NCI-H1930 (cell line): Measurements from ENCODE around the gene PBX2.
"Not testable (repeated sequence)": the region's sequence is repeated elsewhere in the genome, so short reads cannot be mapped to it uniquely, and the experiment has no call there.

Experiments used
- DNase-seq, 2 experiments: peaks; one replicate each; lab custom pipeline; 2025; lab: John Stamatoyannopoulos, UW

PBX2 gene

GRCh38 chr6:32149092-32149755 is 40.8 kb downstream of the PBX2 start:
- no peak for DNase-seq

DNA sequence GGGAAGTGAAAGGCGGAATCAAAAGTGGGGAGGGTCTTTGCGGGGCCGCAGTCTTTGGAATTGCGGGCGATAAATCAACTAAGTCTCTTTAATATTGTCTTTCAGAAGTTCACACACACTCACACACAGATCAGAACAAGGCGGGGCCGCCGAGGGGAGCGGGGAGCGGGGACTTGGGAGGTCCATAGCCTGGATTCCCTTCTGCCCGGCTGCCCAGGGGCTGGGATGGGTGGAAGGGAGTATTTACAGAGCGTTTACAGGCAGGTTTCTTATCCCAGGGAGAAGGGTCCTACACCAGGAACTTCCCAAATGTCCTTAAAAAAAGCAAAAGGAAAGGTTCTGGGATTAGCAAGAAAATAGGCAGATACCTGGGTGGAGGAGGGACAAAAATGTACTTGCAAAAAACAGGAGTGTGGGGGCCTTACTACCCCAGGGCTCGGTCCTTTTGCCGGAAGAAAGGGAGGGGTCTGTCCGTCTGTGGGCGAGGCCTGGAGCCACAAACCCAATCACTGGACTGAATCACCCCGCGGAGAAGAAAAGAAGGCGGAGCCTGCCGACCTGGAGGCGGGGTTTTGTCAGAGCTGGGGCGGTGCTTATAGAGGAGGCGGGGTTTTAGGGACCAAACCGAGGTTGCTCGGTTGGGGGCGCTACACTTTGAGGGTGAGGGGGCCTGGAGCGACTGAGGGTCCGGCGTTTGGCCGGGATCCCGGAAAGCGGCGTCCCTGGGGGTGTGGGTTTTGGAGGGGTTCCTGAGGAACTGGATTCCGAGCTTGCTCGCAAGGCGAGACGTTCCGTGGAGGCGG is 41.5 kb downstream of the PBX2 start:
- DNase-seq = no peak

DNA sequence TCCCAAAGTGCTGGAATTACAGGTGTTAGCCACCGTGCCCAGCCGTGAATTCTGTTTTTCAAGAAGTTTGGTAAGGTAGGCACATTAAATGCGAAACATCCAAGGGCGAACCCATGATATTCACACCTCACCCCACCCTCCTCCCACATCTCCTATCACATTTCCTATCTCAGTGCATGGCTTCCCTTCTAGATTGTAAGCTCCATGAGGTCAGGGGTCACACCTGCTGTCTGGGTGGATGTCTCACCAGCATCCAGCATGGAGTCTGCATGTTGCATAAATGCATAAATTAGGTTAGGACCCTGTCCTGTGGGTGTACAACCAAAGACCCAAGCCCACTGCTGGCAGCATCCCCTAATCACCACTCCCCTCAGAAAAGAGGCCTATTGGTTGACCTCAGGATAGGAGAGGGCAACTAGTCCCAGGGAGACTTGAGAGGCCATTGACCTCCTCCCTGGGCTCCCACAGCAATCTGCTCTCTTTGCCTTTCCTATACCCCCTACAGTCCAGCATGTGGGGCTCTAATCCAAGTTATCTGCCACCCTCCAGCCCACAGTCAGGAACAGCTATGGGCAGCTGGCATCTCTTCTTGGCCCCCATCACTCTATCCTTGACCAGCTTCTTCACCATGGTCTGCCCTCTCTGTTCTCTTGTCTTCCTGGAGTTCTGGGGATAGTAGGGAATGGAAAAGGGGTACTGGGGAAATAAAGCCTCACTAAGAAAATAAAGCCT is 42.4 kb downstream of the PBX2 start:
- DNase-seq = no peak

GRCh38 chr6:32146687-32147086 is 43.3 kb downstream of the PBX2 start:
- no peak for DNase-seq

DNA sequence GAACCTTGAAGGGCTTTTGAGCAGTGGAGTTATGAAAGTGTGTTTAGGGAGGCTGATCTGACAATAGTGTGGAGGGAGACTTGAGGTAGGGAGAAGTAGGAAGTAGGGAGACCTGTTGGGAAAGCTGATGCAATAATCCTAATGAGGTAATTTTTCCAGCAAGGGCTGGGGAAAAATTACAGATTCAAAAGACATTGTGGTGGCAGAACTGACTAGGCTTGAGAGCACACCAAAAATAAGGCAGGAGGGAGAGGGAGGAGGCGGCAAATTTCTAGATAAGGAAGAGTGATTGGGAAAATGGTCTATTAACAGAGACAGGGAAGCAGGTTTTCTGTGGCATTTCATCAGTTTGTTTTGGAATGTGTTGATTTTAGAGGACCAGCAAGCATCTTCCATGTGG is 43.7 kb downstream of the PBX2 start:
- no peak for DNase-seq

DNA sequence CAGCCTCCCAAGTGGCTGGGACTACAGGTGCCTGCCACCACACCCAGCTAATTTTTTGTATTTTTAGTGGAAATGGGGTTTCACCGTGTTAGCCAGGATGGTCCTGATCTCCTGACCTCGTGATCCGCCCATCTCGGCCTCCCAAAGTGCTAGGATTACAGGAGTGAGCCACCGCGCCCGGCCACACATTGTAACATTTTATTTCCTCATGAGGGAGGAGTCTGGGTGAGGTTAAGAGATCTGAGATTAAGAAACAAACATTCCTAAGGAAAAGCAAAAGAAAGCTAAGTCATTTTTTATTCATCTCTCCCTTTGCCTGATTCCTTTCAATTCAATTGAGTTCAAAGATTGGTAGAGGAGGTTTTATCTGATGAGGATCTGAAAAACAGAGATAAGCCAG is 45.8 kb downstream of the PBX2 start:
- not testable (repeated sequence) for DNase-seq

- DNase-seq = no peak
These were observed 49.5 kb downstream of the PBX2 start for GRCh38 chr6:32140420-32141046.

GRCh38 chr6:32139590-32139989 is 50.4 kb downstream of the PBX2 start:
- DNase-seq = no peak

GRCh38 chr6:32137454-32137853 is 52.5 kb downstream of the PBX2 start:
- DNase-seq = no peak
